HG02588 (cell line): ENCODE measurements around the gene GJD3.

Source experiments
- ATAC-seq: cut with Tn5 transposase; IDR thresholded peaks from one replicate; pipeline ENCODE4 v1.9.1; 2021; ENCODE audit warnings: mild to moderate bottlenecking, moderate library complexity; ENCODE audit not compliant: unreplicated experiment

Gene GJD3

DNA sequence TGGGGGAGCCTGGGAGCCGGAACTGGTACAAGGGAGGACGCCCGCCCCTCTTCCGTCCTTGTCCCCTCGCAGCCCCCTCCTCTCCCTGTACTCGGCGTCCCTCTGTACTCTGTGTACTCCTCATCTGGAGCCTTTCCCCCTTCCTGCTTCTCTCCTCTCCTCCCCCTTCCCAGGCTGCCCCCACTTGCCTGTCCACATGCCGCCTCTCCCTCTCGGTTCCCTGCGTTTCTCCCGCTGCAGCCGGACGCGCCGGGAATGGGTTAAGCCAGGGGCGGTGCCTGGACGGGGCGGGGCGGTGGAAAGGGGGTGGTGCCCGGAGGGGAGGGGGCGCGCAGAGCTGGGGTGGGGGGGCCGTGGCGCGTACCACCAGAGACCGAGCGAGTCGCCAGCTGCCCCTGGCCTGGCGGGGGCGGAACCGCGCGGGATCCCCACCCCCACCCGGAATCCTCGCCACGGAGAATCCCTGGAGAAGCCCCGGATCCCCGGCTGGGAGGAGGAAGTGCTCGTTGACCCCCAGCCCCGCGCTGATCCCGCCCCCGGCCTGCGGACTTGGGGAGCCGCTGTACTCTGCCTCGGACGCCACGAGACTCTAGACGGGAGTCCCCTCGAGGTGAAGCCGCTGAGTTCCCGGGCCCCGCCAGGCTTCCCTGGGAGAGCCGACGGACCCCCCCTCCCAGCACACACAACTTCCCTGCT lies 22.6 kb downstream of the GJD3 start:
- no peak for ATAC-seq

DNA sequence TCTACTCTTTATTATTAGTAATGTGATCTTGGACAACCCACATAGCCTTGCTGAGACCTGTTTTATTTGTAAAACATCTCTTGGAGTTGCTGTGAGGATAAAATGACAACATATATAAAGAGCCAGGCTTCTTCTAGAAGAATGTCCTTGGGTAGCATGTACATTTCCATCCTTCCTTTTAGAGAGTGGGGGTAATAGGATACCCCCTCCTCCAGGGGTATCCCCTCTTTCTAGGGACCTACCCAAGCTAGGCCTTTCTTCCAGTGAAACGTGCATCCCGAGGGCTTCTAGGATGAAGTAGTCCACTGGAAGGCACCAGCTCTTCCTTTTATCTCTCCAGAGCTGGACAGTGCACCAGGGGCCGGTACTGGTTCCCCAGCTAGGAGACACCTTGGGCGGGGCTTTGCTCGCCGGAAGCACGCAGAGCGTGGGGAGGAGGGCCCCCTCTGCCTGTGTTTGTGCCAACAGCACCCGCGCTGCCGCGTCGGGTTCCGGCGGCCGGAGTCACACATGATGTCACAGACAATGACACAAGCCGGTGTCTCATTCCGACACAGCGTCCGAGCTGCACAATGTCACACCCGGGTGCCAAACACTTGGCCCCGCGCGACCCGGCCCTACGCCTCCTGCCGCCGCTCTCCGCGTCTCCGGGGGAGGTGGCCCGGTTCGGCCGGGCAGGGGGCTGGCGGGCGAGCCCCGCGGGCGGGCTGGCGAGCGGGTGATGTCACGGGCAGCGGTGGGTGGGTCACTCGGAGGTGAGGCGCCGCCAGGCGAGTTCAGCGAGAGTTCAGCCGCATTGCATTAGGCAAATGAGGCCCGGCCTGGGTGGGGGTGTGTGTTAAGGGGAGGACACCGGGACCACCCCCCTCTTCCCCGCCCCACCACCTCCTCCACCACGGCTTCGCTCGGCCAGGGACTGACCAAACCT lies 23.4 kb downstream of the GJD3 start:
- peak; percentile 73 for ATAC-seq

DNA sequence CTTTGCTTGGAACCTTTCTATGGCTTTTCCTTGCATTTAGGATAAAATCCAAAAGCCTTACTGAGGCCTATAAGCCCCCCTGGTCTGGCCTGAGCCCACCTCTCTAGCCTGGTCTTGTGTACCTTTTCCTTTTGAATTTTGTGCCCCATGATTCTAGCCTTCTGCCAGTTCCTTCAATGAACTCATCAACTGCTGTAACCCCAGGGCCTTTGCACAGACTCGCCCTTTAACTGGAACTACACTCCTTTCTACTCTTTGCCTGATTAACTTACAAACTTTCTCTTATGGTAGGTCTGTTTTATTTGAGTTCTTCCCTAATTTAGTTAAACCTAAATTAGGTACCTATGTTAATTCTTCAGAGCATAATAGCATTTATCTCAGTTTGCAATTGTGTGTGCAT lies 24.2 kb downstream of the GJD3 start:
- no peak for ATAC-seq

DNA sequence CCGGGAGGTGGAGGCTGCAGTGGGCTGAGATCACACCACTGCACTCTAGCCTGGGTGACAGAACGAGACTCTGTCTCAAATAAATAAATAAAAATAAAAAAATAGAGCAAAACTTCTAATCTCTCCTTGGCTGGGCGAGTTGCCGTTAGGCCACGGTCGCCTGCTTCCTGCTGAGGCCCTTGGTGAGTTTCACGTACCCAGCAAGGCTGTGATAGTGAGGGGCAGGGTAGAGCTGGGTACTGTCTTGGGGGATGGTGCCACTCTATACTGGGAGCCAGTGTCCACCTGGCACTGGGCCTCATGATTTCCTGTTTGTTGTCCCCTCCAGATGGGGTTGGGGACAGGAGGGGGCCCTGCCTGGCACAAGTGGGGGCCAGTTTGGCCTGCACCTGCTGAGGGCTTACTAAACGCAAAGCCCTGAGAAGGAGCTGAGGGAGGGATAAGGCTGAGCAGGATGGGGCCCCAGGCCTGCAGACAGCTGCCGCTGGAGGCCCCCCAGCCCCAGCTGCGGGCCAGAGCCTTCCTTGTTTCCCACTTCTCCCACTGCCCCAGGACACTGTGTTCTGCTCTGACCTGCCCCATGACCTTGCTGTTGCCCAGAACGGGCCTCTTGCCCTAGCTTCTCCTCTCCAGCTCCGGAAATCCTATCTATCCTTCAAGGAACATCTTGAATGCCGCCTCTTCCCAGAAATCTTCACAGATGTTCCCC lies 25.4 kb downstream of the GJD3 start:
- no peak for ATAC-seq

DNA sequence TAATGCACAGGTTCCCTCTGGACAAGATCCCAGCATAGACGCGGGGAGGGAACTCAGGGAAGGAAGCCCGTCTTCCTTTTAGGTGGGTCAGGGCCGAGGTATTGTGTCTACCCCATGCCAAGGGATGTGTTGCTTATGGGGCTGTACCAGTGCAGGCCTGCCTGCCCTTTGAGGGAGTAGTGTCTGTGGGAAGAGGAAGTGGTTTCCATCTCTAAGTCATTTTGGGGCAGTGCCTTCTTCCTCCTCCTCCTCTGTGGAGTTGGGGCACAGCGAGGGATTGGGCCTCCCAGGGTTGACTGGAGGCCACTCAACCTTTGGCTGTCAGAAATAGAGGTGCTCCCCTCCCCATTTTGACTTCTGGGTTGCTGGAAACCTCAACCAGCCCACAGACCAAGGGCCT lies 26.5 kb downstream of the GJD3 start:
- ATAC-seq = no peak

DNA sequence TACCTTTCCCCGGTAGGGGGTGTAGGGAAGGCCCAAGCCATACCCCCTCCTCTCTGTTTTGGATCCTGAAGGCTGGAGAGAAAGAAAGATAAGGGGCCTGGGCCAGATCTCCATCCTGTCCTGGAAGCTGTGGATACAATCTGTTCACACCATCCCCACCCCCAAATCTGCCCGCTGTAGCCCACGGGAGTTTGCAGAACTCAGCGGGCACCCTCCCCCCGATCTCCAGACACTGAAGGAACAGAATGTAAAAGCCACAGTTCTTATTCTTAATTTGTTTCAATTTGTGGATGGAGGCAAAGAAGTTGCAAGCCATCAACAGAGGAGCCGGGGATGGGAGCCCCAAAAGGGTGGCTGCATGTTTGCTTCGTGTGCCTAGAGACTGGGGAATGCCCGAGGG lies 27.2 kb downstream of the GJD3 start:
- ATAC-seq = no peak

DNA sequence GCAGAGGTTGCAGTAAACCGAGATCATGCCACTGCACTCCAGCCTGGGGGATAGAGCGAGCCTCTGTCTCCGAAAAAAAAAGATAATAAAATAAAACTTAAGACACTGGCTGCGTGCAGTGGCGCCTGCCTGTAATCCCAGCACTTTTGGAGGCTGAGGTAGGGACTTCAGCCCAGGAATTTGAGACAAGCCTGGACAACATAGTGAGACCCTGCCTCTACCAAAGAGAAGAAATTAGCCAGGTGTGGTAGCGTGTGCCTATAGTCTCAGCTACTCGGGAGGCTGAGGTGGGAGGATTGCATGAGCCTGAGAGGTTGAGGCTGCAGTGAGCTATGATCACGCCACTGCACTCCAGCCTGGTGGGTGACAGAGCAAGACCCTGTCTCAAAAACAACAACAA lies 28.9 kb downstream of the GJD3 start:
- ATAC-seq = no peak

DNA sequence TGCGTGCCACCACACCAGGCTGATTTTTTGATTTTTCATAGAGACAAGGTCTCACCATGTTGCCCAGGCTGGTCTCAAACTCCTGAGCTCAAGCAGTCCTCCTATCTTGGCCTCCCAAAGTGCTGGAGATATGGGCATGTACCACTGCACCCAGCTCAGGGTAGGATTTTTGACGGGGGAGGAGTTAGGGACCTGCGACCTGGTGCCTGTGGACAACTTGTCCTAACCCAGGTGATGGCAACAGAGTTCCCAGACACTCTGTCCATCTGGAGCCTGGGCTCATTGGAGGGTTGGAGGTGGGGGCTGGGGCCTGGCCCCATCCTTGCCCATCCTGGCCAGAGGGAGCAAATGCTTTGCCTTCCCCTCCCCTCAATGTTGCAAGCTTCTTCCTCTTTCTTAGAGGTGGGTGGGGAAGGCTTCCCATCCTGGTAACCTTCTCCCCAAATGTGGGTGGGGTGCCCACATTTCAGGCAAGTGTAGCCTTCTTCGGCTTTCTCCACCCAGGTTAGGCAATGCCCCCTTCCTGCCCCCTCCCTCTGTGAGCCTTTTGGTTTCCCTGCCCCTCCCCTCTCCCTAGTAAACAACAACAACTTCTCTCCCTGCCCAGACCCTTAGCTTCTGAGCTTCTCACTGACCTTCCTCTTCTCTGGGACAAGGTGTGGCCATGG lies 30.6 kb downstream of the GJD3 start:
- ATAC-seq = no peak

DNA sequence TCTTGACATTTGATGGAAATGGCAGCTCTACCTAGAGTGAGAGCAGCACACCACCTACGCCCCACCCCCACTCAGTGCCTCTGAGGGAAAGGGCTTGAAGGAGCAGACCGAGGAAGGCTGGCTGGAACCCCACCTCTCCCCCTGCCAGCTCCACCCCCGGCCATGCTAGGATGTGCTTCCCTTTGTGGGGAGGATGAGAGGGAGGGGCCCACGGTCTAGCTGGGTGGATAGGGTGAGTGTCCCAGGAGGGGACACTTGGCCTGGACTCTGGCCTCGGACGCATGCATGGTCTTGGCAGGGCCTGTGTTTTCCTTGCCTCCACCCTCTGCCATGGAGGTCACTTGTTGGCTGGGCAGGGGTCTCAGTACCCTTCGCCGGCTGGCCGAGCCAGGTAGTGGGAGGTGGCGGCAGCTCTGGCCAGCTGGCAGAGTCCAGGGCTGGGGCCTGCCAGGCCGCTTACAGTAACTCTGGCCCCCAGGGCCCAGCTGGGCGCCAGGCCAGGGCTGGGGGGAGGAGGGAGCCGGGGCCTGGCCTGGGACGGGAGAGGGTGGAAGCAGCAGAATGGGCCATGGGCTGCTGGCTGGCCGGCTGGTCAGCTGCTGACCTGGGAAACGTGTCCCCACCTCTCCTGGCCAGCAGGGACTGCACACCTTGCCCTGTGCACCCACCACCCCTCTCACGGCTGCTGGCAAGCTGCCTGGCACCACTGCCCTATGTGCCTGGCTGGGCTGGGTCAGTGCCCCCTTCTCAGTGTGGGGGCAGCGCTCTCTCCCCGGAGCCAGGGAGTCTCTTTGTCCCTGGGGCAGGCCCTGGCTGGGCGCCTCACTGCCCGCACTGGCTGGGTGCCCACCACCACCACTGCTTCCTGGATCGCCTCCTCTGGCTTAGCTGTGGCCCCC lies 32.5 kb downstream of the GJD3 start:
- ATAC-seq = no peak

DNA sequence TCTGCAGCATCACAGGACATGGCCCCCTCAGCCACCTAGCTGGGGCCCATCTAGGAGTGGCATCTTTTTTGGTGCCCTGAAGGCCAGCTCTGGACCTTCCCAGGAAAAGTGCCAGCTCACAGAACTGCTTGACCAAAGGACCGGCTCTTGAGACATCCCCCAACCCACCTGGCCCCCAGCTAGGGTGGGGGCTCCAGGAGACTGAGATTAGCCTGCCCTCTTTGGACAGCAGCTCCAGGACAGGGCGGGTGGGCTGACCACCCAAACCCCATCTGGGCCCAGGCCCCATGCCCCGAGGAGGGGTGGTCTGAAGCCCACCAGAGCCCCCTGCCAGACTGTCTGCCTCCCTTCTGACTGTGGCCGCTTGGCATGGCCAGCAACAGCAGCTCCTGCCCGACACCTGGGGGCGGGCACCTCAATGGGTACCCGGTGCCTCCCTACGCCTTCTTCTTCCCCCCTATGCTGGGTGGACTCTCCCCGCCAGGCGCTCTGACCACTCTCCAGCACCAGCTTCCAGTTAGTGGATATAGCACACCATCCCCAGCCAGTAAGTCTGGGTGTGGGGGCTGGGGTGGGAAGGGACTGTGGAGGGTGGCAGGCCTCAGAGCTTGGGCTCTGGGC lies 33.6 kb downstream of the GJD3 start:
- no peak for ATAC-seq

DNA sequence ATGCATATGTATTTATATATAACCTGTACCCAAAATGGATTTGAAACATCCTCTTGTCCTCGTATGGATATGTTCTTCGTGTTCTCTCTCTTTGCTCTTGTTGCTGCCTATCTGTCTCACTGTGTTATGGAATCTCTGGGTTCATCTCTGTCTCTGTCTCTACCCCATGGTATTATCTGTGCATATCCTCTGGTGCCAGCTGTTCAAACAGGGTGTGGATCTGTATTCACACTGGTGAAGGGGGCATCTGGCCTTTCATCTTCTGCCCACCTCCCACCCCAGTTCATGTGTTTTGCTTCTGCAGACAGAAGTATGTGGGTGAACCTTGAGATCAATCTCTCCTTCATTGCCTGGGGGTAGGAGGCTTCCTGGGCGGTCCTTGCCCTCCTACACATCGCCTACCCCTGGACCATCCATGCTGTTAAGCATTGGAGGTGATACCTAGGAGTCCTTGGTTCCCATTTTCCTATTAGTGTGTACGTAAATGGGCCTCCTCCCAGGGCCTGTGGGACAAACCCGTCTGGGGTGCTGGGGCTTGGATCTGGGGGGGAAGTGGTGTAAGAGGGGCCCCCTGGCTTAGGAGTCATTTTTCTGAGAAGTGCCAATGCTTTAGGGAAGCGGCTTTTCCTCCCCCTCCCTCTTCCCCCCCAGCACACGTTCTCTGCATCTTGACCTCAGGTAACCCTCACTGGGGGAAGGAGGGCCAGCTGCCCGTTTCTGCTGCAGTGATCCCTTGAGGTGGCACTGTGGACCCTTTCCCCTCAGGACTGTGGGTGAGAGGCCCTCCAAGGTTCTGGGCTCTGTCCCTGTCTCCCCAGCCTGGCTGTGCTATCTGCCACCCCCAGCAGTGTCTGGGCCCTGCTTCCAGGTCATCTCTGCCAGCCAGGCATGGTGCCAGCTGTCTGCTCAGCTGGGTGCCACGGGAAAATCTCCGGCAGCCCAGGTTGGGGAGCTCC lies 34.4 kb downstream of the GJD3 start:
- no peak for ATAC-seq

DNA sequence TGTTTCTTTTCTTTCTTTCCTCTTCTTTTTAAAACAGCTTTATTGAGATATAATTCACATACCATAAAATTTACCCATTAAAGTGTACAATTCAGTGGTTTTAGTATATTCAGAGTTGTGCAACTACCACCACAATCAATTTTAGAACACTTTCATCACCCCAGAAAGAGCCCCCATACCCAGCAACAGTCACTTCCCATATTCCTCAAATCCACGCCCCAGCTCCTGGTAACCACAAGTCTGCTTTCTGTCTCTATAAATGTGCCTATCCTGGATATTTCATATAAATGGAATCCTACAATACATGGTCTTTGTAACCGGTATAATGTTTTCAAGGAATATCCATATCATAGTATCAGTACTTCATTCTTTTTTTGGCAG lies 36.2 kb downstream of the GJD3 start:
- ATAC-seq = no peak

DNA sequence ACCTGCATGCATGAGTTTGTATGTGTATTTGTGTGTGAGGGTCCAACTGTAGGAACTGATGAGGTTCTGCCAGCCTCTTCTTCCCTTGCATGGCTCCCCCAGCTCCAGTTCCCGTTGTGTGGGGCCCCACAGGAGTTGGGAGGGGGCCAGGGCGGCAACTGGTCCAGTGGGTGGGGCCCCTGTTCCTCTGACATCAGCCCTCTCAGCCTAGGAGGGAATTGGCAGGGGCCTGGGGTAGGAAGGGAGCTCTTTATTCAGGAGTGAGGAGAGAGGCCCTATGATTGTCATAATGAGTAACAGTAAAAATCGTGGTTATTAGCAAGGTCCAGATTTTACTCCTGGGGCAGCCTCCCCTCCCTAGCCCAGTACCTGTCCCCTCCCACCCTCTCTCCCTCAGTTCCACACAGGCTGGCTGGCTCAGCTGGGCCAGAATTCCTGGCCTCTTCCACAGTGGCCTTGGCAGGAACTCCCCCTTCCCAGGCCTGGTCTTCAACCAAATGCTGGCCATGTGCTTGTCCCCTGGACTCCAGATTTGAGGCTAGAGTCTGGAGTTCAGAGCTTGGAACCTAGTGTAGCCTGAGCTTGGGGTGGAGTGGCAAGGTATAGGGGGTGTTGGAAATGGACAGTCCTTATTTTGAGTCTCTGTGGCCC lies 36.7 kb downstream of the GJD3 start:
- no peak for ATAC-seq

DNA sequence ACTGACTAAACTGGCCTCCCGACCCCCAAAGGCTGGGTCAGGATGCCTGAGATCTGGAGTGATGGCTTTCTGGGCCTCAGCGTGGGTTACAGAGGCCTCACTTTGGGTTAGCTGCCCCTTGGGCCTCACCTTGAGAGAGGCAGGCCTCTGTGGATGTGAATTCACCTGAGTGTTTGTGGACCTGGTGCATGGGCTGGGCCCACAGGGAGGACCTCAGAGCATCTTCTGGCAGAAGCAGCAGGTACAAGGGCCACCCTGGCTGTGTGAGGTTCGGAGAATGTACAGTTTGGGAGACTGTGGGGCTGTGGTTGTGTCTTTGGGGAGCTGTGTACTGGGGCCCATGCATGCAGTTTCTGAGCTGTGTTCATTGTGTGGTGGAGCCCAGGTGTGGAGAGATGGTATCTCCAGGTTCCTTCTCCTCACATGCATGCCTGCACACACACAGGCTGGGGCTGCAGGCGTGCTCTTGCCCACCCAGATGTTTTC lies 37.2 kb downstream of the GJD3 start:
- no peak for ATAC-seq

DNA sequence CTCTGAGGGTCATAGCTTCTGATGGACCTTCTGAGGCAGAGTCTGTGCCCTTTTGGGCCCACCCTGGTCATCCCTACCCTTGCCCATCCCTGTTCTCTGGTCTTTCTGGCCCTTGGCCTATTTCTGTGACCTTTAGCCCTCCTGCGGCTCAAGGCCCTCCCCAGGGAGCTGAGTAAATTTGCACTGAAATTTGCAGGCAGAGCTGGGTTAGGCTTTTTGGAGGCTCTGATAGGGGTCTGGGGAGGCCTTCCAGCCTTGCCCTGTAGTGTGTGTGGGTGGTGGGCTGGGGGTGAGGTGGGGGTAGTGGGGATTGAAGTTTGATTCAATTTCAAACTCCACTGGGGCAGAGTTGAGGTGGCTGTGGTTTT lies 37.7 kb downstream of the GJD3 start:
- no peak for ATAC-seq

DNA sequence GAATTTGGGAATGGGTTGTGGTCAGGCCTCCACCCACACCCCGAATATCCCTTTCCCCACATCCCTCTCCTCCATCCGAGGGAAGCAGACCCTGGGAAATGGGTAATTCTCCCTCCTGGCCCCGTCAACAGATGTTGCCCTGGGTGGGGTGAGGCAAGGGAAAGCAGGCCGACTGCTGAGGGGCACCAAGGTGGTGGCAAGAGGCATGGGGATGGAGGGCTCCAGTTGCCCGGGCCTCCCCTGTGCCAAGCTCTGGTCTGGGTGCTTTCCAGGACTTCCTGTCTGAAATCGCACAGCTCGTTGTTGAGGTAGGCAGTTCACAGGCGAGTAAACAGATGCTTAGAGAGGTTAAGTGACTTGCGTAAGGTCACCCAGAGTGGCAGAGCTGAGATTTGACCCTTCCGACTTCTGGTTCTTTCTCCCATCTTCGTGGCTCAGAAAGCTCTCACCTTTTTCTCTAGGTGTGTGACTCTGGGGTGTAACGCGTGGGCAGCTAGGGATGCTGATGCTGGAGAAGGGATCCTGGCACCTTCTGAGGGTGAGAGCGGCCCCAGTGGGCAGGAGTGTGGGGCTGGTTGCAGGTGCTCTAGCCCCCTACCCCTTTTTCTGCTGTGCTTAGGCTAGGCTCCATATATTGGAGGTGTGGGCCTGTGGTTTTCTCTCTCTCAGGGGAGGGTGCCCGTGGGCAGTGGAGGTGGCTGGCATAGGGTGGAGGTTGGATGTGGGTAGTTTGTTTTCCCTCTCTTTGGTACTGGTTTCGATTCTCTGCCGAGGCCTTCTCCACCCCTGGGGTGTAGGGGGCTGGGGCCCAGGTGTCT lies 38.3 kb downstream of the GJD3 start:
- no peak for ATAC-seq
